Measurements from ENCODE around the gene BAG5. TPM values are rescaled to one million over a fixed set of nuclear protein-coding genes. Genes with fewer than 3 reads are reported as not detected.

BAG5 gene
- total RNA-seq, 4 donors from 2014 or later, result 39.4 to 77.5 (median 44.4) TPM

DNA sequence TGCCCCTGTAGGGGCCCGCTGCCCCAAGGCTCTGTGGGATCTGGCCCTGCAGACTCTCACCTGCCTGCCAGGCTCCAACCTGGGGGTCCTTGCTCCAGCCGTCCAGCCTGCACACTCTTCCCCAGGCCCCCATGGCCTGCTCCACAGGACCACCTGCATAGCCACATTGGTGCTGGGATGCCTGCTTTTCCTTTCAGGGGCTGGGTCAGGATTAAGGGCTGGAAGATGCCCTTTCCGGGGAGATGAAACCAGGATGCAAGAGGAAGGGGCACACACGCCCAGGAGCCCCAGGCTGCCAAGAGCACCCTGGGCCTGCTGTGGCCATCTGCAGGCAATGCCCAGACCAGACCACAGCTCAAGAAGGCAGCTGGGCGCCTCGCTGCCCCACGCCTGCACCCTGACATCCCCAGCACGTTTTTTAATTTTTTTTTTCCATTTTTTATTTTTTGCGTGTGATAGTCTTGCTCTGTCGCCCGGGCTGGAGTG lies 15.0 kb downstream of the BAG5 start:
- Histone ChIP-seq H3K36me3 (no peaks in the 10 kb centered on the region), H3K4me3 (replicated peaks in 1 of 3) (no peak overlapping the region), H3K4me1 (peaks cover 44 to 84% of the 10 kb centered on the region in 2 donors), H3K9me3 (no peaks in the 10 kb centered on the region), H3K27ac (no peak overlapping the region), H3K27me3 (no peaks in the 10 kb centered on the region)
- WGBS, 2 donors, result 89% methylated on average over 9 to 11 of the region's 11 CpGs
- intact Hi-C loops (cut with DNase I), result loop anchor here (2.0 kb wide), 2 partner anchors 29 to 47 kb away; no protein-coding TSS in a partner anchor
- DNase-seq, result no peak
- TF ChIP-seq POLR2A (IDR thresholded peaks at IDR 0.05), result no peak
- TF ChIP-seq, protein P1, sequence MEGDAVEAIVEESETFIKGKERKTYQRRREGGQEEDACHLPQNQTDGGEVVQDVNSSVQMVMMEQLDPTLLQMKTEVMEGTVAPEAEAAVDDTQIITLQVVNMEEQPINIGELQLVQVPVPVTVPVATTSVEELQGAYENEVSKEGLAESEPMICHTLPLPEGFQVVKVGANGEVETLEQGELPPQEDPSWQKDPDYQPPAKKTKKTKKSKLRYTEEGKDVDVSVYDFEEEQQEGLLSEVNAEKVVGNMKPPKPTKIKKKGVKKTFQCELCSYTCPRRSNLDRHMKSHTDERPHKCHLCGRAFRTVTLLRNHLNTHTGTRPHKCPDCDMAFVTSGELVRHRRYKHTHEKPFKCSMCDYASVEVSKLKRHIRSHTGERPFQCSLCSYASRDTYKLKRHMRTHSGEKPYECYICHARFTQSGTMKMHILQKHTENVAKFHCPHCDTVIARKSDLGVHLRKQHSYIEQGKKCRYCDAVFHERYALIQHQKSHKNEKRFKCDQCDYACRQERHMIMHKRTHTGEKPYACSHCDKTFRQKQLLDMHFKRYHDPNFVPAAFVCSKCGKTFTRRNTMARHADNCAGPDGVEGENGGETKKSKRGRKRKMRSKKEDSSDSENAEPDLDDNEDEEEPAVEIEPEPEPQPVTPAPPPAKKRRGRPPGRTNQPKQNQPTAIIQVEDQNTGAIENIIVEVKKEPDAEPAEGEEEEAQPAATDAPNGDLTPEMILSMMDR (IDR thresholded peaks at IDR 0.05), result no peak

DNA sequence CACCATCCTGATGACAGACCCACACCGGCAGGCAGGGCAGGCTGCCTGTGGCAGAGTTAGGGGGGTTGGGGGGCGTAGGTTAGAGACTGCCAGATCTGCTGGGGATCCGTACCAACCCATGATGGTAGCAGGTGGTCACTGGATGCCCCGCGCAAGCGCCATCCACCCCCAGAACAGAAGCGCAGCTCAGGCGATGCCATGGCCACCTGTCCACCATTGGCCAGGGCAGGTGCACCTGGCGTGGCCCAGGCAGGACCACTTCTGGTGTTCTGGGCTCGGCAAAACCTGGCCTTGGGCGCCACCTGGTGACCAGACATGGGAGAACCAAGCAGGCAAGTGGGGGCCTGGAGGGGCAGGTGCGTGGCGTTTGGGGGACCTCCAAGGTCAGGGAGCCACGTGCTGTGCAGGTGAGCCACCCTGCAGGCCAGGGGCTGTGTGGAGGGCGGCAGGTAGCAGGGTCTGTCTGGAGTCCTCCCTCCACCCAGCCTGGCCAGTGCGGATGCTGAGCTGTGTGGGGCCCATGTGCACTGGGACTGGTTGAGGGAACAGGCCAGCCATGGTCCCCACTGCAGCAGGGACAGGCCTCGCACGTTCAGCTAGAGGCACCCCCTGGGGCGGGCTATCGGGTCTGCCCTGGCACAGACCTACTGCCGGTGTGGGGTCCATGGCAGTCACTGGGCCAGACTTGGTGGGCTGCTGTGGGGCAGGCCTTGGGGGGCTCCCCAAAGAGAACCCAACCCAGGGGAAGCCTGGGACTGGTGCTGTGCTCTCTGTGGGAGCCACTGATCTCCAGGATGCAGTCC lies 15.6 kb downstream of the BAG5 start:
- Histone ChIP-seq H3K4me1 (peaks cover 44 to 84% of the 10 kb centered on the region in 2 donors), H3K4me3 (replicated peaks in 1 of 3) (no peak overlapping the region), H3K27me3 (no peaks in the 10 kb centered on the region), H3K36me3 (no peaks in the 10 kb centered on the region), H3K9me3 (no peaks in the 10 kb centered on the region), H3K27ac (no peak overlapping the region)
- intact Hi-C loops (cut with DNase I), result loop anchor here (2.0 kb wide), 2 partner anchors 28 to 46 kb away; no protein-coding TSS in a partner anchor
- TF ChIP-seq, protein P1 (IDR thresholded peaks at IDR 0.05), result peak; percentile 78 to 96 (median 92)
- TF ChIP-seq POLR2A (IDR thresholded peaks at IDR 0.05), result no peak
- peak; percentile 72 to 76 for DNase-seq
- 14 to 22% methylated on average over 9 to 13 of the region's 21 CpGs for WGBS, 2 donors

GRCh38 chr14:103545915-103546651 lies 16.4 kb downstream of the BAG5 start:
- peaks cover 43 to 84% of the 10 kb centered on the region in 2 donors for H3K4me1 ChIP-seq
- WGBS, 2 donors, result 88 to 90% methylated on average over 22 to 25 of the region's 27 CpGs
- no peak for TF ChIP-seq POLR2A (IDR thresholded peaks at IDR 0.05)
- TF ChIP-seq, protein P1 (IDR thresholded peaks at IDR 0.05), result no peak
- no peak overlapping the region for H3K27ac ChIP-seq
- no peaks in the 10 kb centered on the region for H3K36me3 ChIP-seq
- DNase-seq, result no peak
- no peaks in the 10 kb centered on the region for H3K9me3 ChIP-seq
- H3K4me3 ChIP-seq (replicated peaks in 1 of 3), result no peak overlapping the region
- no peaks in the 10 kb centered on the region for H3K27me3 ChIP-seq
- intact Hi-C loops (cut with DNase I), result loop anchor here (2.0 kb wide), 2 partner anchors 27 to 45 kb away; no protein-coding TSS in a partner anchor

- no peaks in the 10 kb centered on the region for H3K36me3 ChIP-seq
- peaks cover 44 to 84% of the 10 kb centered on the region in 2 donors for H3K4me1 ChIP-seq
- no peak for DNase-seq
- H3K27ac ChIP-seq, result no peak overlapping the region
- H3K9me3 ChIP-seq, result no peaks in the 10 kb centered on the region
- no peak overlapping the region for H3K4me3 ChIP-seq (replicated peaks in 1 of 3)
- intact Hi-C loops (cut with DNase I), result no loop called here
- WGBS, 2 donors, result 90 to 93% methylated on average over 7 to 22 of the region's 29 CpGs
- H3K27me3 ChIP-seq, result no peaks in the 10 kb centered on the region
- TF ChIP-seq, protein P1 (IDR thresholded peaks at IDR 0.05), result no peak
Observed at GRCh38 chr14:103545219-103545914, 17.1 kb downstream of the BAG5 start.

Data from thyroid gland (tissue), 4 donors.